ENCODE results near the gene SMTNL2.

The SMTNL2 gene

DNA sequence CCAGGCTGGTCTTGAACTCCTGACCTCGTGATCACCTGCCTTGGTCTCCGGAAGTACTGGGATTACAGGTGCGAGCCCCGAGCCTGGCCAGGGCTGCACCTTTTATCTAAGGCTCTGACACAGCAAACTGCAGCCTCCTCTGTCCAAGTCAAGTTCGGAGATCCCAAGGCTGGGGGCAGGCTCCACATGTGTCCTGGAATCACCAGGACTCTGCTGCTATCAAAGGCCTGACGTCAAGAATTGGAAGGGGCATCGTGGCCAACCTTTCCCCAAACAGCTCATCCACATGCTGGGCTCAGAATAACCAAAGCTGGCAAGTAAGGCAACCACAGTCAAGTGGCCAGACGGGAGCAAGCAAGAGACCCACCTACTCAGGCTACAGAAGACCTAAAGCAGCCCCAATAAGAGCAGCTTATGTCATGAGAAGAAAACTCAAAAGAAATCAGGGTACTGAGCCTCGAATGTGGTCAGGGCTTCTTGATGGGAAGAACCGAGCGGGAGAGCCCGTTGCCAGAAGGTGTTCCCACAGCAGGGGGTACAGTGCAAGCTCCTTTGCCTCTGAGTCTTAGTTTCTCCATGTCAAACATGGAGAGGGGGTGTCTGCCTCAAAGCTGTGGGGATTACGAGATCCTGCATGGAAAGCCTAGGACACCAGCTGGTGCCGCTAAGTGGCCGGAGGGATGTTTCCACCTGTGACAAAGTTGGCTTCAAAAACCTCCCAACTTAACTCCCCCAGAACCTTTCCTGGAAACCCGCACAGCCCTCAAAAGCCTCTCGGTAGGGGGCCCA lies 37.0 kb upstream of the SMTNL2 start:
- Histone ChIP-seq H3K9ac (ENCODE audit: low read length) (no peak overlapping the region), H3K9me3 (ENCODE audit: control insufficient read depth, insufficient read depth, low read depth, low read length) (no peaks in the 10 kb centered on the region), H3K36me3 (ENCODE audit: control insufficient read depth, insufficient read depth, low read length) (peaks cover 95% of the 10 kb centered on the region), H3K27ac (ENCODE audit: low read depth, low read length) (no peak overlapping the region), H3K4me1 (ENCODE audit: control insufficient read depth, insufficient read depth, low read length) (peaks cover 3% of the 10 kb centered on the region; the same call in 1 of the 2 replicates), H3K4me3 (ENCODE audit: low read depth, low read length) (no peak overlapping the region), H3K27me3 (ENCODE audit: control insufficient read depth, insufficient read depth, low read length) (no peaks in the 10 kb centered on the region)

GRCh38 chr17:4548061-4548461 lies 36.3 kb upstream of the SMTNL2 start:
- H3K9me3 ChIP-seq (ENCODE audit: control insufficient read depth, insufficient read depth, low read depth, low read length) = no peaks in the 10 kb centered on the region
- H3K4me1 ChIP-seq (ENCODE audit: control insufficient read depth, insufficient read depth, low read length) = peaks cover 3% of the 10 kb centered on the region; the same call in 1 of the 2 replicates
- no peak overlapping the region for H3K9ac ChIP-seq (ENCODE audit: low read length)
- no peak overlapping the region; the same call in 1 of the 2 replicates for H3K27ac ChIP-seq (ENCODE audit: low read depth, low read length)
- H3K27me3 ChIP-seq (ENCODE audit: control insufficient read depth, insufficient read depth, low read length) = no peaks in the 10 kb centered on the region
- H3K4me3 ChIP-seq (ENCODE audit: low read depth, low read length) = no peak overlapping the region
- peaks cover 94% of the 10 kb centered on the region for H3K36me3 ChIP-seq (ENCODE audit: control insufficient read depth, insufficient read depth, low read length)

GRCh38 chr17:4548721-4549531 lies 35.4 kb upstream of the SMTNL2 start:
- Histone ChIP-seq H3K4me1 (ENCODE audit: control insufficient read depth, insufficient read depth, low read length) (peaks cover 6% of the 10 kb centered on the region; the same call in 1 of the 2 replicates), H3K36me3 (ENCODE audit: control insufficient read depth, insufficient read depth, low read length) (peaks cover 94% of the 10 kb centered on the region), H3K9ac (ENCODE audit: low read length) (peak overlapping the region; percentile 33), H3K9me3 (ENCODE audit: control insufficient read depth, insufficient read depth, low read depth, low read length) (no peaks in the 10 kb centered on the region), H3K27me3 (ENCODE audit: control insufficient read depth, insufficient read depth, low read length) (no peaks in the 10 kb centered on the region), H3K27ac (ENCODE audit: low read depth, low read length) (no peak overlapping the region; the same call in 1 of the 2 replicates), H3K4me3 (ENCODE audit: low read depth, low read length) (no peak overlapping the region)

DNA sequence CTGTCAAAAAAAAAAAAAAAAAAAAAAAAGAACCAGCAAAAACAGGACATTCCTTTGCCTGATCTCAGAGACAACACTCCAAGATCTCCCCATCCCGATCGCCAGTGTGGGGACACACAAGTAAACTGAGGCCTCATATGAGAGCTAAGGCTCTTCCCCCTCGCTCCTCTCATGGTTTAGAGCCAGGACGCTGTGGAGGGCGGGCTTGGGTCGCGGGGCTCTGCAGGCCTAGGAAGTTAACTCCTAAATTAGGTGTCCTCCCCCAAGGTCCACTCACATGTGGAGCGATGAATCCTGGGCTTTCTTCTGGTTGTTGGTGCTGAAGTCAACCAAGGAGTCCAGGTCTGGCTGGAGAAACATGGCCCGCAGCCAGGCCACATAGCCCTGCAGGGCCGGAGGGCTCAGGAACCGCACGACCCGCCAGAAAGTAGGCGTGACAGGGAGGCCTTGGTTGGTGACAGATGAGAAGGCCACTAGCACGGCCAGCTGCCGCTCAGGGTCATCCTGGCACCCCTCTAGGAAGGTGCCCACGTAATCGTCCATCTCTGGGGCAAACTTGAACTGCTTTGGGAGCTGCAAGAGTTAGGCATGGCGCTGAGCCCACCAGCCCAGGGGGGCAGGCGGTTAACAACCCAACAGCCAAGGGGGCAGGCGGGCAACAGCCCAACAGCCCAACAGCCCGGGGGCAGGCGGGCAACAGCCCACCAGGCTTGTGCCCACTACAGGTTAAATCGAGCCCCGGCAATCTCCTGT lies 34.4 kb upstream of the SMTNL2 start:
- Histone ChIP-seq H3K36me3 (ENCODE audit: control insufficient read depth, insufficient read depth, low read length) (peaks cover 91% of the 10 kb centered on the region), H3K9ac (ENCODE audit: low read length) (no peak overlapping the region), H3K27me3 (ENCODE audit: control insufficient read depth, insufficient read depth, low read length) (no peaks in the 10 kb centered on the region), H3K4me3 (ENCODE audit: low read depth, low read length) (no peak overlapping the region), H3K4me1 (ENCODE audit: control insufficient read depth, insufficient read depth, low read length) (peaks cover 11% of the 10 kb centered on the region; the same call in 1 of the 2 replicates), H3K27ac (ENCODE audit: low read depth, low read length) (no peak overlapping the region), H3K9me3 (ENCODE audit: control insufficient read depth, insufficient read depth, low read depth, low read length) (no peaks in the 10 kb centered on the region)

GRCh38 chr17:4550534-4551039 lies 33.7 kb upstream of the SMTNL2 start:
- H3K27ac ChIP-seq (ENCODE audit: low read depth, low read length) = no peak overlapping the region
- no peak overlapping the region for H3K4me3 ChIP-seq (ENCODE audit: low read depth, low read length)
- H3K36me3 ChIP-seq (ENCODE audit: control insufficient read depth, insufficient read depth, low read length) = peaks cover 85% of the 10 kb centered on the region
- no peaks in the 10 kb centered on the region for H3K9me3 ChIP-seq (ENCODE audit: control insufficient read depth, insufficient read depth, low read depth, low read length)
- no peak overlapping the region for H3K9ac ChIP-seq (ENCODE audit: low read length)
- peaks cover 12% of the 10 kb centered on the region for H3K4me1 ChIP-seq (ENCODE audit: control insufficient read depth, insufficient read depth, low read length)
- H3K27me3 ChIP-seq (ENCODE audit: control insufficient read depth, insufficient read depth, low read length) = no peaks in the 10 kb centered on the region

- Histone ChIP-seq H3K27ac (ENCODE audit: low read depth, low read length) (no peak overlapping the region), H3K4me3 (ENCODE audit: low read depth, low read length) (no peak overlapping the region), H3K4me1 (ENCODE audit: control insufficient read depth, insufficient read depth, low read length) (peaks cover 18% of the 10 kb centered on the region), H3K36me3 (ENCODE audit: control insufficient read depth, insufficient read depth, low read length) (peaks cover 81% of the 10 kb centered on the region), H3K9me3 (ENCODE audit: control insufficient read depth, insufficient read depth, low read depth, low read length) (no peaks in the 10 kb centered on the region), H3K9ac (ENCODE audit: low read length) (no peak overlapping the region), H3K27me3 (ENCODE audit: control insufficient read depth, insufficient read depth, low read length) (no peaks in the 10 kb centered on the region)
Observed at GRCh38 chr17:4551141-4551540, 33.2 kb upstream of the SMTNL2 start.

- Histone ChIP-seq H3K4me1 (ENCODE audit: control insufficient read depth, insufficient read depth, low read length) (peaks cover 22% of the 10 kb centered on the region), H3K27ac (ENCODE audit: low read depth, low read length) (no peak overlapping the region), H3K9me3 (ENCODE audit: control insufficient read depth, insufficient read depth, low read depth, low read length) (no peaks in the 10 kb centered on the region), H3K27me3 (ENCODE audit: control insufficient read depth, insufficient read depth, low read length) (no peaks in the 10 kb centered on the region), H3K9ac (ENCODE audit: low read length) (no peak overlapping the region), H3K36me3 (ENCODE audit: control insufficient read depth, insufficient read depth, low read length) (peaks cover 73% of the 10 kb centered on the region), H3K4me3 (ENCODE audit: low read depth, low read length) (no peak overlapping the region)
Observed at GRCh38 chr17:4551796-4552525, 32.4 kb upstream of the SMTNL2 start.

DNA sequence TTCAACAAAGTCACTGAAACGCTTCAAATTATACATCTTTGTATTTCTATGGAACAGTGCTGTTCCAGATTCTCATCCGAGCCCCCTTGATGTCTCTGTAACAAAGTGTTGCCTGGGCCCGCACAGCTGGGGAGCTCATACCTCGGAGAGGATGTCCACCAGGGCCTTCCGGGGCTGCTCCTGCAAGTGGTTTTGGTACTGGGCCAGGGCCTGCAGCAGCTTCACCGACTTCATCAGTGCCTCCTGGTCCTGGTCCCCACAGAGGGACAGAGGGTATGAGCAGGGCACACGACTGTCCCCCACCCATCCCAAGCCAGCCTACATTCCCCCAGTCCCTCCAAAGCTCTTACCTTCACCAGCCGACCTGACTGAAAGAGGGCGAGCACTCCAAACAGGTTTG lies 30.7 kb upstream of the SMTNL2 start:
- Histone ChIP-seq H3K36me3 (ENCODE audit: control insufficient read depth, insufficient read depth, low read length) (peaks cover 56% of the 10 kb centered on the region), H3K27me3 (ENCODE audit: control insufficient read depth, insufficient read depth, low read length) (no peaks in the 10 kb centered on the region), H3K4me1 (ENCODE audit: control insufficient read depth, insufficient read depth, low read length) (peaks cover 22% of the 10 kb centered on the region), H3K27ac (ENCODE audit: low read depth, low read length) (no peak overlapping the region), H3K9ac (ENCODE audit: low read length) (no peak overlapping the region), H3K4me3 (ENCODE audit: low read depth, low read length) (peak overlapping the region; percentile 83), H3K9me3 (ENCODE audit: control insufficient read depth, insufficient read depth, low read depth, low read length) (no peaks in the 10 kb centered on the region)

DNA sequence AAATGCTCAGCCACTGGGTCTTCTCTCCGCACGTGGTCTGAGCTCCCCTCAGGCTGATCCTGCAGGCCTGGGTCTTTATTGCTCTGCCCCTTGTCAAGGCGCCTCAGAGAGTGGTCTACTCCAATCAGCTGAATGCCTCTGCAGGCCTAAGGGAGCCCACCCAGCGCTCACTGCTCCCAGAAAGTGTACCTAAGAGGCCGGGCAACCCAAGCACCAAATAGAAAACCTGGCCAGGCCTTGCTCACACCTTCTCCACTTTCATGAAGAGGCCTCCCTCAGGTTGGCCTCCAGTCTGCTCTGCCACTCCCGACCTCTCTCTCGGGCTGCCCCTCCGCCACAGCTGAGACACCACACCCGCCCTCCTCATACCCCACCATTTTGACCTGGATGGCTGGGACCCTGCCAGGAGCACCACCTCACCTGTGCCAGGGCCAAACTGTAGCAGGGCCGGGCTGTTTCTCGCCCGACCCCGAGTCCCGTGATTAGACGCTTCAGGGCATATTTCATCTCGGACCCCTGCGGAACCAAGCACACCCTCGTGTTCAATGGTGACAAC lies 29.8 kb upstream of the SMTNL2 start:
- no peaks in the 10 kb centered on the region for H3K27me3 ChIP-seq (ENCODE audit: control insufficient read depth, insufficient read depth, low read length)
- peak overlapping the region; percentile 28 for H3K27ac ChIP-seq (ENCODE audit: low read depth, low read length)
- H3K9ac ChIP-seq (ENCODE audit: low read length) = peak overlapping the region; percentile 84
- H3K36me3 ChIP-seq (ENCODE audit: control insufficient read depth, insufficient read depth, low read length) = peaks cover 47% of the 10 kb centered on the region
- H3K9me3 ChIP-seq (ENCODE audit: control insufficient read depth, insufficient read depth, low read depth, low read length) = no peaks in the 10 kb centered on the region
- H3K4me1 ChIP-seq (ENCODE audit: control insufficient read depth, insufficient read depth, low read length) = peaks cover 19% of the 10 kb centered on the region
- peak overlapping the region; percentile 83 for H3K4me3 ChIP-seq (ENCODE audit: low read depth, low read length)
